Measurements from ENCODE around the gene ACSF3. TPM values are rescaled to one million over a fixed set of nuclear protein-coding genes. Genes with fewer than 3 reads are reported as not detected.

Gene ACSF3
- total RNA-seq, 4 donors from 2014 or later = 17.6 to 27.6 (median 21.6) TPM

DNA sequence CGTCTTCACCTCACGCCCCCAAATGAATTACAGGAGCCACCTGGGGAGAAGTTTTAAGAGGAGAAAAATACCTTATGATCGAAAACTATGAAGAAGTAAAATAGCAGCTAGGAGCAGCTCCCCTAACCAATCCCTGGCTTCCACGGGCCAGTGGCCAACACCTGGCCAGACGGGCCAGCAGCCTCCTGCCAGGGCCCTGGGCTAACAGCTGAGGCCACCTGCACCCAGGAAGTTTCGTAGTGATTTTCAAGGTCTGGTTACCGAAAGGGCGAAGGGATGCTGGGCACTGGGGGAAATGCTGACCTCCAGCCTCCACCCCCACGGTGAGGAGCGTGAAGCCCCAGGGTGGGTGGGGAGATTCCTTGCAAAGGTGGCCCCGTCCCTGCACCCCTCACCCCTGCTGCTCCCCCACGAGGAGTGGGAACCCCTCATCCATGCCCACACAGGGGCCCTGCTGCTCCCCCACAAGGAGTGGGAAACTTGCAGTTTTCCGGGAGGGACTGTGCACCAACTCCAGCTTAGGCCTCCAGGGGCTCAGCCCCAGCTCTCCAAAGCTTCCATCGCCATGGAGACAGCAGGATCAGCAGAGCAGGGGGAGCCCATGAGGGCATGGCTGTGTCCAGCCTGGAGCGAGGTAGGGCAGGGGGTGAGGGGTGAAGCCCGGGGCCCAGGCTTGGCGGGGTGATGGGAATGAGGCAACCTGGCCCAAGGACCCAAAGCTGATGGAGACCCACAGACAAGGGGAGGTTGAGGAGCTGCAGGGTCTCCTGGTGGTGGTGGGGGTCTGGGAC is 31.9 kb upstream of the ACSF3 start:
- TF ChIP-seq CTCF (IDR thresholded peaks at IDR 0.05) = no peak
- DNase-seq (ENCODE audit: low spot score) = no peak
- no peak for ATAC-seq (ENCODE audit: low FRiP score)

DNA sequence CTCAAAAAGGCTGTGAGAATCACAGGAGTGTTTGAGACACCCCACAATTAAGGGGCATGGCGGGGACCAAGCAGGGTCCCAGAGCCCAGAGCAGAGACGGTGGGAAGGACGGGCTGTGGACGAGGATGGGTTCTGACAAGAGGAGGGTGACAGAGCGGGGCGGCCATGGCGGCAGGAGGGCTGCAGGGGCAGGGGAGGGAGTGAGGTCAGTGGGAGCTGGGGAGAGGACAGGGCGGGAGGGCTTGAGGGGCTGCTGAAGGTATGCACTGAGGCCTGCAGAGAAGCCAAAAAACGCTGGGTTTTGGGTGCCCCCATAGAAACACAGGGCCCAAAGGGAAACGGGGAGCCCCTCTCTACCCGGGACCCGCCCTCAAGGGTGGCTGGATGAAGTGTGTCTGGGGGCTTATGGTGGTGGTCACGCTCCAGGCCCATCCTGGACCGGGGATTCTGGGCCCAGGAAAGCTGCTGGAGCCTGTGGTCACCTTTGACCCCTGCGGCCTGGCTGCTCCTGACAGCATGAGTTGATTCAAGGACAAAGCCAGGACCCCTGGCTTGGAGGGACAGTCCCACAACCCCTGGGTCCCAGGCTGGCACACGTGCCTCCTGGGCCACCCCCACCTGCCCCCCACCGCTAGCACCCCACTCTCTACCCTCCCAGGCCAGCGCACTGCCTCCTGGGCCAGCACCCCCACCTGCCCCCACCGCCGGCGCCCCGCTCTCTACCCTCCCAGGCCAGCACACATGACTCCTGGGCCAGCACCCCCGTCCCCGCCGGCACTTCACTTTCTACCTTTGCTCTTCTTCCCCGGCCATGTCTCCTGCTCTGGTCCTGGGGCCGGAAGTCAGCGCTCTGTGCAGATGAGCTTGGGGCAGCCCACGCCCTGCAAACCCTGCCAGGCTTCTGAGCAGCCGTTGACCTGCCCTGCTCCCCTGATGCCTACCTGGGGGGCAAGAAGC is 31.0 kb upstream of the ACSF3 start:
- DNase-seq (ENCODE audit: low spot score) = no peak
- no peak for TF ChIP-seq CTCF (IDR thresholded peaks at IDR 0.05)
- ATAC-seq (ENCODE audit: low FRiP score) = no peak

- TF ChIP-seq CTCF (IDR thresholded peaks at IDR 0.05) = no peak
- DNase-seq (ENCODE audit: low spot score) = no peak
- no peak for ATAC-seq (ENCODE audit: low FRiP score)
Observed at GRCh38 chr16:89063768-89064320, 29.8 kb upstream of the ACSF3 start.

- DNase-seq (ENCODE audit: low spot score) = no peak
- no peak for TF ChIP-seq CTCF (IDR thresholded peaks at IDR 0.05)
- no peak for ATAC-seq (ENCODE audit: low FRiP score)
Observed at GRCh38 chr16:89064606-89065457, 28.8 kb upstream of the ACSF3 start.

- no peak for TF ChIP-seq CTCF (IDR thresholded peaks at IDR 0.05)
- DNase-seq (ENCODE audit: low spot score) = no peak
- ATAC-seq (ENCODE audit: low FRiP score) = no peak
Observed at GRCh38 chr16:89065458-89065822, 28.2 kb upstream of the ACSF3 start.

- ATAC-seq (ENCODE audit: low FRiP score) = no peak
Observed at GRCh38 chr16:89066721-89067120, 26.9 kb upstream of the ACSF3 start.

More at GRCh38 chr16:89066721-89067120, 26.9 kb upstream of the ACSF3 start:
- DNase-seq (ENCODE audit: low spot score) = no peak
- TF ChIP-seq CTCF (IDR thresholded peaks at IDR 0.05) = no peak
